C4-2B (cell line): ENCODE measurements around the gene BAK1.
A peak's percentile ranks its signal among the peaks of the same experiment; 100 is the strongest.

Experiments
- CTCF ChIP-seq: fragments of 450-650 bp; conservative IDR thresholded peaks from 2 replicates; pipeline ENCODE4 v1.5.1; 2017; ENCODE audit warnings: mild to moderate bottlenecking
- ZFX ChIP-seq: fragments of 450-650 bp; IDR thresholded peaks from 2 replicates; pipeline ENCODE4 v1.6.1; 2017

DNA sequence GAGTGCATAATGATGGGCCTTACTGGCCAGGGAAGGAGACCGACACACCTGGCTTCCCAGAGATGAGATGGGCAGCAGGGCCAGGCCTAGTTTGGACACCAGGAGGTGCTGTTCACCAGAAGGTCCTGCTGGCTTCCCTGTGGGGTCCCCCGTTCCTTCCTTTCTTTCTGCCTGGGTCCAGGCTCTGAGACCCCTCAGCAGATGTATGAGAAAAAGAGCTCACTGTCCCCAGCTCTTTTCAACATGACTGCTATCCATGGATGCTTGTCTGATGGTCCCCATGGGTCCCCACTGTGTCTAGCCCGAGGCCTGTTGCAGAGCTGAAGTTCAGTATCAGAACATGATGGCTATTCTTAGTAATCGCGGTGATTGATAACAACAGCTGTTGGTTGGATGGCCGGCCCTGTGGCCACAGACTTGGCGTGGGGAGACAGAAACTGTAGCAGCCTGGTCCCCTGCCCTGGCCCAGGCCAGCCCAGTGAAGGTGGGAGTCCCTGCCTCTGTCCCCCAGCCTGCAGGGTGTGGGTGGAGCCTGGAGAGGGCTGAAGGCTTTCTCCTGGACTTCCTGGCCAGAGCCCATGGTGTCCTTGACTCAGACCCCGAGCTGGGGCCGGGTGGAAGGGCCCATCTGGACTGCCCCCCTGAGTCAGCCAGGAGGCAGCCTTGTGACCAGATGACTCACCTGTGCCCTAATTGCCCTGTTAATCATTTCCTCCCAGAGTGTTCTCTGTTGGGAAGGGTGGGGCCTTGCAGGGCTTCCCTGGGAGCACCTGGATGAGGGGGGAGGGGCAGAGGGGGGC, 9.9 kb upstream of the BAK1 start:
- peak; percentile 84; the same call in 1 of the 2 replicates for TF ChIP-seq CTCF
- TF ChIP-seq ZFX, result no peak
